HFF-Myc (cell line): ENCODE data around the gene NPC2.

Experiments used
- DNase-seq: peaks from one replicate; pipeline ENCODE4 v3.0.0-alpha.2; 2011; ENCODE audit warnings: low read depth; ENCODE audit errors: extremely low read depth
- H3K4me3 ChIP-seq: replicated peaks from 2 replicates; pipeline ENCODE4 v1.5.1; 2011; ENCODE audit warnings: low read depth, mild to moderate bottlenecking, control low read depth, low read length
- TF ChIP-seq, protein P1 (sequence below): IDR thresholded peaks from 2 replicates; pipeline ENCODE4 v1.5.1; 2012; ENCODE audit warnings: mild to moderate bottlenecking, low read depth, low read length, control low read depth; ENCODE audit errors: missing control alignments

Gene NPC2

DNA sequence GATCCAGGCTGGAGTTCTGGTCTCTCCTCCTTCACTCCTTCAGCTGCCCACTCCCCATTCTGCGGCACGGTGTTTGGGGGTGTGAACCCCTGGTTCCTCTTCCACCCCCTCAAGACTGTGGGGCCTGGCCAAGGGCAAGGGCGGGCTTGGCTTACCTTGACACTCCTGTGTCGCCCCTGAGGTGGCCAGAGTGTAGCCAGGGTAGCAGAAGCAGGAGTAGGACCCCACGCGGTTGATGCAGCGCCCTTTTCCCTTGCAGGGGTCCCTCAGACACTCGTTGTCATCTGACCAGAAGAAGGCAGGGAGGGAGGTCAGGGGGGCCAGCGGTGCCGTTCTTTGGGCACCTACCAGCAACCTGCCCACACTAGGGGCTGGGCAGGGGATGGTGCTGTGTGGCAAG lies 28.7 kb upstream of the NPC2 start:
- H3K4me3 ChIP-seq: no peak overlapping the region
- TF ChIP-seq, protein P1, sequence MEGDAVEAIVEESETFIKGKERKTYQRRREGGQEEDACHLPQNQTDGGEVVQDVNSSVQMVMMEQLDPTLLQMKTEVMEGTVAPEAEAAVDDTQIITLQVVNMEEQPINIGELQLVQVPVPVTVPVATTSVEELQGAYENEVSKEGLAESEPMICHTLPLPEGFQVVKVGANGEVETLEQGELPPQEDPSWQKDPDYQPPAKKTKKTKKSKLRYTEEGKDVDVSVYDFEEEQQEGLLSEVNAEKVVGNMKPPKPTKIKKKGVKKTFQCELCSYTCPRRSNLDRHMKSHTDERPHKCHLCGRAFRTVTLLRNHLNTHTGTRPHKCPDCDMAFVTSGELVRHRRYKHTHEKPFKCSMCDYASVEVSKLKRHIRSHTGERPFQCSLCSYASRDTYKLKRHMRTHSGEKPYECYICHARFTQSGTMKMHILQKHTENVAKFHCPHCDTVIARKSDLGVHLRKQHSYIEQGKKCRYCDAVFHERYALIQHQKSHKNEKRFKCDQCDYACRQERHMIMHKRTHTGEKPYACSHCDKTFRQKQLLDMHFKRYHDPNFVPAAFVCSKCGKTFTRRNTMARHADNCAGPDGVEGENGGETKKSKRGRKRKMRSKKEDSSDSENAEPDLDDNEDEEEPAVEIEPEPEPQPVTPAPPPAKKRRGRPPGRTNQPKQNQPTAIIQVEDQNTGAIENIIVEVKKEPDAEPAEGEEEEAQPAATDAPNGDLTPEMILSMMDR: no peak
- DNase-seq: no peak

GRCh38 chr14:74519316-74520074 lies 26.4 kb upstream of the NPC2 start:
- TF ChIP-seq, protein P1: no peak
- DNase-seq: no peak
- no peak overlapping the region for H3K4me3 ChIP-seq

DNA sequence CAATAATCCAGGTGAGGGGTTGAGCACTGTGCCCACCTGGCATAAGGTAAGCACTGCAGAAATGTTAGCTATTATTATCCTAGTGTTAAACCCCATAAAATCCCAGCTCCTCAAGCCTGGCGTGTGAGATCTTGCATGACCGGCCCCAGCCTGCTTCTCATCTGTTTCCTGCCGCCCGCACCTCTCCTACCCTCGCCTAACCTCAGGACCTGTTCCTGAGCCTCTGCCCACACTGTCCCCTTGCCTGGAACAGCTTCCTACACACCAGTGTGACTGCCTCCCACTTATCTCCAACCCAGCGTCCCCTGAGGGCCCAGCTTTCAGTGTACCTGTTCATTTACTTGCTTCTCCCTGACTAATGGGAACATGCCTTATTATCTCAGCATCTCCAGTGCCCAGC lies 25.1 kb upstream of the NPC2 start:
- no peak for DNase-seq
- no peak overlapping the region for H3K4me3 ChIP-seq
- TF ChIP-seq, protein P1: no peak

GRCh38 chr14:74517731-74518130 lies 24.6 kb upstream of the NPC2 start:
- no peak overlapping the region for H3K4me3 ChIP-seq
- DNase-seq: no peak
- TF ChIP-seq, protein P1: no peak

DNA sequence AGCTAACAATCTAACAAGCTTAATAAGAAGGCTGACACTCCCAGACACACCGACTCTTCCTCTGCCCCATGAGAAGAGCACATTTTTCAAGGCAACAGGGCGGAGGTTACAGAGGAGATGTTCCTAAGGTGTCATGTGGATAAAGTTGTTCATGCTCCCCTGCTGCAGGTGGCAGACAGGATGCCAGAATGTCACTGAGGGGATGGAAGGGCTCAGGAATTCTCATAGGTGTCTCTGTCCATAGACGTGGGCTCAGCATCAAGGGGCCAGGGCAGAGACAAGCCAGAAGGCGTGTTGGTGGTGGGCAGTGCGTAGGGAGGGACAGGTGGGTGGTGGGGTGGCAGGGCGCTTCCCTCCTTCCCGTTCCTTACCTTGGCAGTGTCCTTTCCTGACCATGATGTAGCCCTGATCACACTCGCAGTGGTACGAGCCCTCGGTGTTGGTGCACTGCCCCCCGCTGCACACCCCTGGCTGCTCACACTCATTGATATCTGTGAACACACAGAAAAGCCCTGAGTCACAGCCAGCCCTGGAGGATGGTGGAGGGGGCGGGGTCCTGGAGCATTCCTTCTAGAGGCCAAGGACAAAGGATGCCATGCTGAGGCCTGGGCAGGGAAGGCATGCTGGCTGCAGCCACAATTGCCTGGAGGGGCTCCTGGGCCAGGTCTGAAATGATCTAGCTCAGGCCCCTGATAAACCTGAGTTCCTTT lies 23.5 kb upstream of the NPC2 start:
- no peak for DNase-seq
- H3K4me3 ChIP-seq: no peak overlapping the region
- TF ChIP-seq, protein P1: no peak

GRCh38 chr14:74515891-74516412 lies 22.8 kb upstream of the NPC2 start:
- DNase-seq: no peak
- no peak overlapping the region for H3K4me3 ChIP-seq

More at GRCh38 chr14:74515891-74516412, 22.8 kb upstream of the NPC2 start:
- TF ChIP-seq, protein P1: no peak
